GM19452 (cell line): ENCODE data around the gene CYP11A1.

ENCODE experiments used
- ATAC-seq: cut with Tn5 transposase; IDR thresholded peaks from one replicate; pipeline ENCODE4 v1.9.1; 2021; ENCODE audit not compliant: unreplicated experiment

CYP11A1 gene

GRCh38 chr15:74367296-74367854 is at the start of gene CYP11A1:
CYP11A1 (minus strand) TSS chr15:74367646; CDS start chr15:74367585, 61 bp downstream.
- ATAC-seq, result no peak

- ATAC-seq, result no peak
These were observed 49.8 kb upstream of the CYP11A1 start for GRCh38 chr15:74417225-74417624.

GRCh38 chr15:74415966-74416916 is 48.8 kb upstream of the CYP11A1 start:
- ATAC-seq, result no peak

- ATAC-seq, result no peak
These were observed 47.3 kb upstream of the CYP11A1 start for GRCh38 chr15:74414603-74415338.

GRCh38 chr15:74414081-74414580 is 46.7 kb upstream of the CYP11A1 start:
- ATAC-seq, result no peak

GRCh38 chr15:74413350-74414080 is 46.1 kb upstream of the CYP11A1 start:
- no peak for ATAC-seq

GRCh38 chr15:74412159-74412558 is 44.7 kb upstream of the CYP11A1 start:
- ATAC-seq, result no peak

- ATAC-seq, result no peak
These were observed 44.2 kb upstream of the CYP11A1 start for GRCh38 chr15:74411686-74412085.

GRCh38 chr15:74410502-74410901 is 43.1 kb upstream of the CYP11A1 start:
- ATAC-seq, result no peak

- no peak for ATAC-seq
These were observed 41.8 kb upstream of the CYP11A1 start for GRCh38 chr15:74409225-74409624.

- ATAC-seq, result no peak
These were observed 41.4 kb upstream of the CYP11A1 start for GRCh38 chr15:74408815-74409214.

GRCh38 chr15:74408385-74408784 is 40.9 kb upstream of the CYP11A1 start:
- ATAC-seq, result no peak

- no peak for ATAC-seq
These were observed 39.7 kb upstream of the CYP11A1 start for GRCh38 chr15:74406992-74407705.

GRCh38 chr15:74406517-74406916 is 39.1 kb upstream of the CYP11A1 start:
- no peak for ATAC-seq

- no peak for ATAC-seq
These were observed 38.4 kb upstream of the CYP11A1 start for GRCh38 chr15:74405823-74406222.

- ATAC-seq, result peak; percentile 21
These were observed 36.6 kb upstream of the CYP11A1 start for GRCh38 chr15:74403991-74404563.

- ATAC-seq, result no peak
These were observed 36.1 kb upstream of the CYP11A1 start for GRCh38 chr15:74403588-74403919.

GRCh38 chr15:74402873-74403587 is 35.6 kb upstream of the CYP11A1 start:
- ATAC-seq, result peak; percentile 37

GRCh38 chr15:74402337-74402841 is 34.9 kb upstream of the CYP11A1 start:
- ATAC-seq, result no peak
